AML-193 (cell line): ENCODE results near the gene ALOX15B.
"Not testable (repeated sequence)": the region's sequence is repeated elsewhere in the genome, so short reads cannot be mapped to it uniquely, and the experiment has no call there.

ENCODE experiments used
- DNase-seq, 2 experiments: peaks; one replicate each; lab custom pipeline; 2025; lab: John Stamatoyannopoulos, UW

The ALOX15B gene

DNA sequence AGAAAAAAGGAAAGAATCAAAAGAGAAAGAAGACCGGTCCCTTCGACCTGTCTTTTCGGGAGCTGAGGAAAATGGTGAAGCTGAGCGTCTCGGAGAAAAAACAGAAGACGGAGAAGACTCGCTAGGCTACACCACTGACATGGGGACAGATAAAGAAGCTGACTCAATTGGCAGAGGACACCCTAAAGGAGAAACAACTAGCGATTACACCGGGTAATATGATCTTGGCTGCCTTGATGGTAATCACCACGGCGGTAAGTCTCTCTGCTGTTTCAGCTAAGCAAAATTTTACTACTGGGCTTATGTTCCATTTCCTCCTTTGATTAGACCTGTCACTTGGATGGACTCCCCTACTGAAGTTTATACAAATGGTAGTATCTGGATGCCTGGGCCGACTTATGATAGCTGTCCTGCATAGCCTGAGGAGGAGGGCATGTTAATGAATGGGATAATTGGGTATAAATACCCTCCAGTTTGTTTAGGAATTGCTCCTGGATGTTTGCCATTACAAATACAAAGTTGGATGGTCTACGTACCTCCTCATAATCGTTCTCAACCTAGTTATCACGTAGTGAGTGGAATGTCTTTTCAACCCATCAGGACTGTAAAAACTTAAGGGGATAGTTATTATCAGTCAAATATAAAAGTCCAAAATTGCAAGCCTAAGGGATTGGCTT lies 24.1 kb downstream of the ALOX15B start:
- no peak for DNase-seq

DNA sequence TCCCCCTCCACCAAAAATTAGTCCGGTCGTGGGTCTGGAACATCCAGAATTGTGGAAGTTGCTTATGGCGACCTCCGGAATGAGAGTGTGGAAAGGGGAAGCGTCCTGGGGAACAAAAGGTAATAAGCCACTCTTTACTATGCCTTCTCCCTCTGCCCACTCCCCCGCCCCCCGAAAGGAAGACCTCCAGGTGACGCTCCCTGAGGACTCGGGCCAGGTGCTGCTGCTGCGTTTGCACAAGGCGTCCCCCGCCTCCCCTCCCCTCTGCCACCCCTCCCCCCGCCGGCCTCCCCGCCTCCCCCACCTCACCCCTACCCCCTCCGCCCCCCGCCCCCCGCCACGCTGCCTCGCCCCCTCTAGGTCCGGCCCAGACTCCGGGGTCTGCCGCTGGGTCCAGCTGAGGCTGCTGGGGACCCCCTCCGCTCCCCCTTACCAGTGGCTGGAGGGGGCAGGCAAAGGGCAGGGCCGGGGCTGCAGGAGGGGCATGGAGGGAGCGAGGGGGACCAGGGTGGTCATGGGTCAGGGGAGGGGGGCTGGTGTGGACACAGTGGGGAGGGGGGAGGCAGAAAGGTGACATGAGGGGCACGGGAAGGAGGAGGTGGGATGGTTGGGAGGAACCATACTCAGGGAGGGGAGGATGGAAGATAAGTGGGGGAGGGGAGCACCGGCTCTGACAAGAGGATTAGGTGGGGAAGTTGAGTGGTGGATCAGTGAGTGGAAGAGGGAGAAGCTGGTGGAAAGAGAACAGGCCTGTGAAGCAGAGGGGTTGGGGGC lies 25.1 kb downstream of the ALOX15B start:
- no peak for DNase-seq

DNA sequence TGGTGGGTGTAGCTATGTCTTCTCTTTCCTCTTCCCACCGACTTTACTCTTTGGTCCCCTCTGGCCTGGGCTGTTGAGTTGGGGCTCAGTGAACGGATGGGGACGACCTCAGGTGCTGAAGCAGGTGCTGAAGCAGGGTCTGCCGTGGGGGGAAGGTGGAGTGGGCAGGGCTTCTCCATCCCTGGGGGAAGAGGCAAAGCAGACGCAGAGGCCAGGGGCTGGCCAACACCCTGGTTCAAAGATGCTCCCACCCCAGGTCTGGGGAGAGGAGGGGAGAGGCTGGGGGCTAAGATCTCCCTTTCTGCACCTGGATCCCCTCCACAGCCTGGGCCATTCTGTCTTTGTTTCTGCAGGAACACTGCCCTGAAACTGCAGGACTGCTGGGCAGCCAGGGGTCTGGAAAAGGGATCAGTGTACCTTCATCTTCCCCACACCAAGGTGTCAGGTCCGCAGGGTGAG lies 25.7 kb downstream of the ALOX15B start:
- no peak for DNase-seq

DNA sequence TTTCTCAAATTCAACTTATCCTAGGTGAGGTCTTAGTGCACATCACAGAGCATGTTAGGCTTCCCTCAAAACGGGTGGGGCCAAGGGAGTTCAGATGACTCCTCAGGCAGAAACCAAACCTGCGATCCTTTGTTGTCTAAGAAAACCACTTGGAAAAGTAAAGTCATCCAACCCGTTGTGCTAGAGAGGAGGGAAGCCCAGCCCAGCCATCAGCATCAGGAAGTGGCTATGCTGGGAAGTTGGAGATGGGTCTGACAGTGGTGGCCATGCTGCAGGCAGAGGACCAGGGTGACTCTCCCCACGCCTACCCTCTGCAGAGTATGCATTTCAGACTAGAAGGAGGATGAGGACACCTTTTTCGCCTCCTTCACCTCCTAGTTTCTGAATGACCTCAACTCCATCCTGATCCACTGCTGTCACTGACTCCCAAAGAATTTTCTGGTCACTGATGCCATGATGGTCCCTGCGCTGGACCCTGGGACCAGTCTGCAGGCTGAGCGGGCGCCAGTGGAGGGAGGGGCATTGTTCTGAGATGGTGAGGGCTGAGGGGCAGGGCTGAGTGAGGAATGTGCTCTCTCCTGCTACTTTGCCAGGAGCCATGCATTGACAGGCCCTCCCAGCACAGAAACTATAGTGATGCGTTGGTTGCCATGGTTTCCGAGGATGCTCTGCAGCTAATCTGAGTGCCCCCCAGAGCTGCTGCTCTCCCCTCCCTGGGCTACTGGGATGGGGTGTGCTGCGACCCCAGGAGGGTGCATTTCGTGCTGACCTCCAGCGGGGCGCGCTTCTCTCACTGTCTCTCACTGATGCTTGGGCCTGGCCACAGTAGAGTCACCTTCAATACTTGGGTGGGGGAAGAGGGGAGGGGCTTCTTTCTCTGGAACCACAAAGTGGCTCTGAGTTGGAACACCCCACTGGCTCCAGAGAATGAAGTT lies 28.2 kb downstream of the ALOX15B start:
- no peak for DNase-seq

DNA sequence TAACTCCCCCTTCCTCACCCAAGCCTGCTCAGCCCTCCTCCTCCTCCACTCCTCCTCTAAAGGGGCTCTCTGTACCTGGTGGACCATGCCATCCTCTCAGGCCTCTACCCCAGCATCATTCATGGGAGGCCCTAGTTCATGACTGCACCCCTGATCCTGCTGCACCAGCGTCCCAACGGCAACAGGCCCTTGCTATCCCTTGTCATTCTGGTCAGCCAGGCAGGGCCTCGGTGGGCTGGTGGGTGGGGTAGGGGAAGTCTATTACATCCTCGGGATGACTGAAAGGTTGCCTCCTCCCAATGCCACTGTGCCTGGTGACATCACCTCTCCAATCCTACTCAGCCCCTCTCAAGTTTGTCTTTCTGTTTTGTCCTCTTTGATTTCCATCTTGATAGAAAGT lies 28.9 kb downstream of the ALOX15B start:
- no peak for DNase-seq

DNA sequence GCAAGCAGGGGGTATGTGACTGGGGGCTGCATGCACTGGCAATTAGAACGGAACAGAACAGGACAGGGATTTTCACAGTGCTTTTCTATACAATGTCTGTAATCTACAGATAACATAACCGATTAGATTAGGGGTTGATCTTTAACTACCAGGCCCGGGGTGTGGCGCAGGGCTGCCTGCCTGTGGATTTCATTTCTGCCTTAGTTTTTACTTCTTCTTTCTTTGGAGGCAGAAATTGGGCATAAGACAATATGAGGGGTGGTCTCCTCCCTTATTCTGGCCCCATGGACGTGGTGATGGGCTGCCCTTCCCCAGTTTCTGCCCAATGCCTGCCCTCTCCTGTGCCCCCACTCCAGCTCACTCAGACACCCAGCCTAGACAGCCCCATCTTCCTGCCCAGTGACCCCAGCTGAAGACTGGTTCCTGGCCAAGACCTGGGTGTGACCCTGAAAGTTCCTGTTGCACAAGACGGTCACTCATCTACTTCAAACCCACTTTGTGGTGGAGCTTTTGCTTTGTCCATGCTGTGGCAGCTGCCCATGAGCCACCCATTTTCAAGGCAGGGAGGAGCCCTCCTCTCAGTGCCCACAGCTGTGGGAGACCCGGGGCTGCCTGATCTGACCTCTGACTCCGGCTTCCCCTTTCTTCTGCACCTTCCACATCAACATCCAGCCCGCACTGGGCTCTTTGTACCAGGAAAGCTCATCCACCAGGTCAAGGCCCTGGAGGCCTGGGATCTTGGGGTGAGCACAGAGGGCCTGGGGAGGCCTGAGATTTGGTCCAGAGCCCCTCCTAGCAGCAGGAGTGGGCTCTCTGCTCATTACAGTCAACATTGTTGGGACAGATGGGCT lies 30.1 kb downstream of the ALOX15B start:
- DNase-seq: peak; percentile 49 to 60

DNA sequence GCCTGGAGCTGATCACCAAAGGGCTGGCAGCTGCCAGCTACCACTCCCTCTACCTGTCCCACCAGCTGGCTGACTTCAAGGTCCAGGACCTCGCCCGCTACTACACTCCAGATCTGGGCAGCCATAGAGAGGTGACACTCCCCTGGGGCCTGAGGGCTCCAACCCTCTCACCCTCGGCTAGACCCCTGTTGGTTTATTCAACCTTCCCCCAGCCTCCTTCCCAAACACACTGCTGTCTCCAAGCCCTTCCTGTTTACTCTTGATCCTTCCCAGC lies 30.7 kb downstream of the ALOX15B start:
- DNase-seq: no peak

DNA sequence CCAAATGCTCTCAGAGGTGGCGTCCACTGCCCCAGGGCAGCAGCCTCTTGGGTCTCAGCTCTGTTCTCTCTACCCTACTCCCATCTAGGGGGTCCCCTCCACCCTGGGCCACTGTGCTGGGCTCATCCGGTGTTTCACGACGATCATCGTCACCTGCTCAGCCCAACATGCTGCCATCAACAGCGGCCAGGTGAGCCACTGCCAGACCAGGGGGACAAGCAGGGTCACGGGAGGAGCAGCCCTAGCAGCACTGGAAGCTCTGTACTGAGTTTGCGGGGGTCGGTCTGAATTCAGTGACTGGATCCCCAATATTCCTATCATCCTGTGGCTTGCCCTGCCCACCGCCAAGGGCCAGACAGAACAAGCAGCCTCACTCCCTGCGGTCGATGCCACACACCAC lies 32.6 kb downstream of the ALOX15B start:
- no peak for DNase-seq

DNA sequence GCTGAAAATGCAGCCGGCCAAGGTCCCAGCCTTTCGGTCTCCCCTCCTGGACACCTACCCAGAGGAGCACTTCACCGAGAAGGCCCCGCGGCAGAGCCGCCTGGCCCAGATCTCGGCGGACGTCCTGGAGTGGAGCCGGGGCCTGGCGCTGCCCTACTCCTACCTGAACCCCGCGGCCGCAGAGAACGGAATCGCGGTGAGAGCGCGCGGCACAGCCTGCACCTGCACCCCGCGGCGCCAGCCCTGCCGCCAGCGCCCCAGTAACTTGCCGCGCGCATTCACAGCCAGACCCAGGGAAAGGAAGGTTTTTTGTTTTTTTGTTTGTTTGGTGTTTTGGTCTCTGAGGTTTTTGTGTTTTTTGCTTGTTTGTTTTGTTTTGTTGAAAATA lies 33.5 kb downstream of the ALOX15B start:
- no peak for DNase-seq

DNA sequence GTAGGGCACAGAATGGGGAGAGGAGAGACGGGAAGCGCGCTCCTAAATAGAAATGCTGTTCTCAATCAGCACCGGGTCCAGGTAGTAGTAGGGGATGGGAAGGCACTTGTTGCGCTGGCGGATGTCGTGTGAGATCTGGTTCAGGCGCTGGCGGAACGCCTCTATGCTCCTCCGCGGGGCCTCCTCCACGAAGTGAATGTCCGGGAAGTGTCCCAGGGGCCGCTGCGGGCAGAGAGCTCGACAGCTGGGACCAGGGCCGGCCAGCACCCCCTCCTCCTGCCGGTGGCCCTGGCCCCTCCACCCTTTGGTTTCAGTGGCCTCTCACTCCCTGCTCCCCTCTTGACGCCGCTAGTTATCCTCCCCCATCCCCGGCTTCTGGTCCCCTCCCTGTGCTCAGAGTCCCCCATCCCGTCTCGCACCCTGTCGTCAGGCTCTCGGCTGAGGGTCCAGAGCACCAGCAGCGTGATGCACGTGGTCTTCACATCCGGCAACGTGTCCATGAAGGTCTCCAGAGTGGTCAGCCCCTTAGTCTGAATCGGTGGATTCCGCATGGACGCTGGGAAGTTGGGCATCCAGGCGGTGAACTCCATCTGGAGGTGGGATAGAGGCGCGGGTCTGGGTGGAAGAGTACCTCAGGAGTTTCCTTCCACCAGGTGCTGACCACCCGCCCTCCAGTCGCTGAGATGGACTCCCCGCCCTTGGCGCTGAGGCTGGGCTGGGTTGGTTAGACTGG lies 34.0 kb downstream of the ALOX15B start:
- DNase-seq: no peak

DNA sequence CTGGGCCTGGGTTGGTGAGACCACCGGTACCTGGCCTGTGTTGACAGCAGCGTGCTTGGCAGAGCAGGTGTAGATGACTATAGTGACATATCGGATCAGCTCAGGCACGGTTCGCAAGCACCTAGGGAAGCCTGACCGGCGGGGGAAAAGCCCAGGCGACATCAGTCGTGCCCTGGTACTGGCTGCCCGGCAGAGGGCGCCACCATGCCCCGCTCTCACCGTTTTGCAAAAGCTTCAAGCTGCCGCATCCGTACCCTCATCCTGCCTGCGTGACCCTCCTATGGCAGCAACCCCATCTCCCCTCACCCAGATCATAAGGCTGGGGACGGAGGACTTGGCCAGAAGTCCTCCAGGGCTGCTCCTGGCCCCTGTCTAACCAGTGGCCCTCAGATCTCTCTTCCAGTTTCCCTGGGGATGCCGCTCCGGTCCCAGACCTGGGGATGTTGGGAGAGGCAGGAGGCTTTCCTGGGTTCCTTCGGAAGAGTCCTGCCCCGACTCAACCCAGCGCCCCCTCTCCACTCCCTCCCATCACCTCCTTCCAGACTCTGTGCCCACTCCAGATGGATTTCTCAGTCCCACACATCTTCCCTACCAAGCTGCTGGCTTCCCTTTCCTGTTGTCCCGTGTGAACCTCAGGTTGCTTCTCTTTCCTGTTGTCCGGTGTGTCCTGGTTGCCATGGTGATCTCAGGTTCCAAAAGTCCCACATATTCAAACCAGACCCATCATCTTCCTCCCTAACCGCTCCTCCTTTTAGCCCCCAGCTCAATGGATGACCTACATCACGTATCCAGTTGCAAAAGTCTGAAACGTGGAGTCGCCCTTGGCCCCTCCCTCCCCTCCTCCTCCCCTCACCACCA lies 35.0 kb downstream of the ALOX15B start:
- peak; percentile 15 to 24 for DNase-seq

DNA sequence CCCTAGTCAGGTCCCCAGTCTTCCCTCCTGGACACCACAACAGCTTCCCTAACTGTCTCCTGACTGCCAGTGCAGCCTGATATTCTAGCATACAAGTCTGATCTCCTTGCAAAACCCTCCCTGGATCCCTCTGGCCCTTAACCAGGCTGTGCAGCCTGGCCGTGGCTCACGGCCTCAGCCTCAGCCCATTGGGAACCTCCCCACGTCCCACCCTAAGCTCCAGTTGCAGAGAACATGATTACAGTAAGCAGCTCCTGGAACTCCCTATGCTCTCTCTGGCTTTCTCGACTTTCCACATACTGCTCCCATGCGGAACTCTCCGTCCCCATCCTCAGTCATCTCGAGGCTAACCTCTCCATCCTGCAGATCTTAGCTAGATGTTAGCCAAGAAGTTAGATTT lies 35.7 kb downstream of the ALOX15B start:
- no peak for DNase-seq

DNA sequence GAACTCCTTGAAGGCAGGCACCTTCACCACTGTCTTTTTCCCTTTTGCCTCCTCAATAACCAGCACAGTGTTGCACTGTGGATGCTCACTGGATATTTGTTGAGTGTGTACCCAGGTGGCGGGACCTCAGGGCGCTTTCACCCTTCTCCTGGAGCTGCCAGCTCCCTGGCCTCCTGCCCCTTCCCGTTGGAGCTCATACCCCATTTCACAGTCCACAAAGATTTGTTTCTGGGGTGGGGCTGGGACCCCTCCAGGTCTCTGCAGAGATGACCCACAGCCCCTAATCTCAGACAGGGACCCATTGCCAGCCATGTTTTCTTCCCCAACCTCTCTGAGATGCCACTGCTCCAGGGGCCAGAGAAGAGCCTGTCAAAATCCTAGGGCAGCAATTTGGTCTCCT lies 36.2 kb downstream of the ALOX15B start:
- no peak for DNase-seq

DNA sequence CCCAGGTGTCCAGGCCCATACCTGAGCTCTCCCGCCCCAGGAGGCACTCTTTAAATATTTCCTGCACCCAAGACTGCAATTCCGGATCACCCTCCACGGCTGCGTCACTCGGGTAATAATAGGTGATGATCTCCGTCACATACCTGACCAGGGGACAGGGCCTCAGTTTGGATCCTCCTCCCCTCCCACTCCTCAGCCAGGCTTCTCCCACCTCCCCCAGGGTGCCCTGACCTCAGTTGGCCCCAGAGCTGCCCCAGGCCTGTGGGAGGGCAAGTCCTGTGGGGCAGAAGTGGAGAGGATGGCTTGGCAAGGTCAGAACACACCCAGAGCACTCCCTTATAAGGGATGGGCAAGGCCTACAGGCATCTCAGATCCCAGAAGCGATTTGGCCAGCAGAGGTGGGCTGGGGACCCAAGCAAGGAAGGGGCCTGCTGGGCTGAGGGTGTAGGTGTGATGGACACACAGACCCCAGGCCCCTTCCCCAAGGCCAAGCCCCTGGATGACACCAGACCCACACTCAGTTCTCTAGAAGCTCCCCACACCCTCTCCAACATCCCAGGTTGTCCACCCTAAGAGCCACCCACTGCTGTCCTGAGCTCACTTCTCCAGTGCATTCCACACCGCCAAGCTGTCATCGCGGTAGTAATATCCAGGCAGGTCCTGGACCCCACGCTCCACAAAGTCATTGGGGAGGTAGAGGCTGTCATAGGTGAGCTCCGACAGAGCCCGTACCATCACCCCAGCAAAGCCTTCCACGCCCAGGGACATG lies 36.9 kb downstream of the ALOX15B start:
- no peak for DNase-seq

DNA sequence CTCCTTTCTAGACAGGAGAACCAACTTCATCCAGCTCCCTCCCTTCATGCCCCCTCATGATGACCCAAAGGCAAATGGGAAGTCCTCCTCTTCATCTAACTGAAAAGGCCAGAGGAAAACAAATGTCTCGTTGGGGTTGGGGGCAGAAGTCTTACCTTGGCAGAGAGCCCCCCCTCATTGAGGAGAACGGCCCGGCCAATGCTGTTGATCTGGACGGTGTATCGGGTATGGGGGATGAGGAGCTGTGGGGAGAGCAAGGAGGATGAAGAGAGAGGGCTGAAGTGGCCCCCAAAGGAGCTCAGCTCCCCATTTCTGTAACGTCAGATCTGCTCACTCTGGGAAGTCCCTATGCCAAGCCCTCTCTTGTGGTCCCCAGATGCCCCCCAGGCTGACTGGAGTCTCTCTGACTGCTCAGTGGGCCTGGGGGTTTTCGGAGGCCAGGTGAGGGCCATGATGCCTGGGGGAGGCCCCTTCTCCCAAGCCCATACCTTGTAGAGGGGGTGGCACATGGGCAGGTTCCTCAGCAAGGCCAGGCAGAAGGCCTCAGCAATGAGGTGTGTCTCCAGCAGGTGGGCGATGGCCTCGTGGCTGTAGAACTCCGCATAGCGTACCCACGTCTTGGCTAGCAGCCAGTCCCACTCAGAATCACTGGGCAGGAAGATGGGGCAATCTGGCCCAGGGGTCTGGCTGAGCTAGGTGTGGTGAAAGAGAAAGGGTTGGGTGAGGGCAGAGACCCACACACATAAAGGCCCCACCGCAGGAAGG lies 37.8 kb downstream of the ALOX15B start:
- DNase-seq: no peak

DNA sequence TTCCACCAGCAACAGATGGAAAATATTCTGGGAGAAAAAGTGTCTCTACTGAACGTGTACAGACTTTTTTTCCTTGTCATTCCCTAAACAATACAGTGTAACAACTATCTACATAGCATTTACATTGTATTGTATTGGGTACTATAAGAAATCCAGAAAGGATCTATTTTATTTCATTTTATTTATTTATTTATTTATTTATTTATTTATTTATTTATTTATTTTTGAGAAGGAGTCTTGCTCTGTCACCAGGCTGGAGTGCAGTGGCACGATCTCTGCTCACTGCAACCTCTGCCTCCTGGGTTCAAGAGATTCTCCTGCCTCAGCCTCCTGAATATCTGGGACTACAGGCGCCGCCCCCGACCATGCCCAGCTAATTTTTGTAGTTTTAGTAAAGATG lies 39.1 kb downstream of the ALOX15B start:
- not testable (repeated sequence) for DNase-seq

DNA sequence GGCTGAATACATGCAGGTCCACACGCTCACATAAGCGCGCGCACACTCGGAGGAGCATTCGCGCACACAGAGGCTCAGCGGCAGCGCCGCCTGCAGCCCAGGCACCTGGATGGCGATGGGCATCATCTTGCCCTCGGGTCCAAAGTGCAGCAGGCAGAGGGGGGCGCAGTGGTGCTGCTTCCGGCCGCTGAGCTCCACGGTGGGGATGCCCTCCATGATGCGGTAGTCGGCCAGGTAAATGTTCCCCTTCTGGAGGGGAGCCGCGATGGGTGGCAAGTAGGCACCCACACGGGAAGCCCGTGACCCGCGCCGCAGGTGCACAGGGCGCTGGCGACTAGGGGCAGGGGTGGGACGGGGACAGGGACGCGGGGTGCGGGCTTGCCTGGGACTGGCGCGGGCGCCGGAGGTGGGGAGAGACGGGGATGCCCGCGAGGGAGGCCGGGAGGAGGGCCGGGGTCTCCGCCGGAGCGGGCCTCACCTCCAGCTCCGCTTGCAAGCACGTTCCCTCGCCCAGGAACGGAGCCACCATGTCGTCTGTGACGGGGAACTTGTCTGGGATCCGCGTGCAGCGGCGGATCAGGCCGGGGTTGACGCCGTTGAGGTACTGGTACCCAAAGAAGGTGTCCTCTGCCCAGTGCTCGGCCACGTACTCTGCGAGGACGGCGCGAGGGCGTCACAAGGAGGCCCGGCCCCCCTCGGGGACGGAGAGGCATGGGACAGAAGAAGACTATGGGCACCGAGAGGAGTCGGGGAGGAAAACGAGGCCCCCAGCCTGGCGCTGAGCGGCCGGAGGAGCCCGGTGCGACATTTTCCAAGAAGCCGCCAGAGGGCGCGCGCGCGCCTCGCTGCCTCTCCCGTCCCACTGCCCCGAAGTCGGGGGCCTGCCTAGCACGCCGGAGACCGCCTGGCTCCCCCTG lies 40.7 kb downstream of the ALOX15B start:
- DNase-seq: peak; percentile 6 to 27
